ENCODE results near the gene IFT74.
A peak's percentile ranks its signal among the peaks of the same experiment; 100 is the strongest.

Gene IFT74

GRCh38 chr9:26956860-26957233 lies 635 bp downstream of the IFT74 start:
- POLR2A ChIA-PET: interaction anchor here (0.6 to 3.2 kb wide), 6 partner anchors 9 to 167 kb away, joined by 3 to 32 read pairs (median 6); partner anchors contain the start of genes CAAP1 and PLAA
- CTCF ChIA-PET: no interaction called here
- peaks cover 0 to 3% of the 10 kb centered on the region in 2 experiments; a peak in 1 of 3 replicates for H3K36me3 ChIP-seq (ENCODE audit: control insufficient read depth in 2 of 2, insufficient read depth in 1 of 2, low read length in 2 of 2)
- H3K27ac ChIP-seq (ENCODE audit: extremely low read depth, low read depth, low read length): peak overlapping the region; percentile 97
- no peaks in the 10 kb centered on the region for H3K9me3 ChIP-seq (ENCODE audit: control insufficient read depth, insufficient read depth, low read depth, low read length)
- peaks cover 9% of the 10 kb centered on the region for H3K4me1 ChIP-seq (ENCODE audit: control insufficient read depth, insufficient read depth, low read length)
- peak overlapping the region; percentile 70 for H3K4me3 ChIP-seq (ENCODE audit: low read depth, low read length)
- no peak for TF ChIP-seq ZBTB21 (tag by site-specific recombination; IDR thresholded peaks at IDR 0.05)
- TF ChIP-seq ZNF639 (tag by site-specific recombination; IDR thresholded peaks at IDR 0.05): no peak
- no peak for TF ChIP-seq ZBTB6 (tag by site-specific recombination; IDR thresholded peaks at IDR 0.05)
- TF ChIP-seq ZNF843 (tag by site-specific recombination; IDR thresholded peaks at IDR 0.05): no peak
- TF ChIP-seq ZNF248 (tag by site-specific recombination; IDR thresholded peaks at IDR 0.05): no peak
- no peak for TF ChIP-seq ZNF140 (tag by site-specific recombination; IDR thresholded peaks at IDR 0.05)
- TF ChIP-seq SETDB1 (IDR thresholded peaks at IDR 0.05; ENCODE audit: insufficient read length, low read length): no peak
- TF ChIP-seq GLI4 (tag by site-specific recombination; IDR thresholded peaks at IDR 0.05): no peak
- no peak for TF ChIP-seq ZNF138 (tag by site-specific recombination; IDR thresholded peaks at IDR 0.05; ENCODE audit: borderline replicate concordance)
- TF ChIP-seq ZNF155 (tag by site-specific recombination; IDR thresholded peaks at IDR 0.05): no peak
- TF ChIP-seq ZNF596 (tag by site-specific recombination; IDR thresholded peaks at IDR 0.05): no peak
- no peak for TF ChIP-seq ZNF488 (tag by site-specific recombination; IDR thresholded peaks at IDR 0.05)
- TF ChIP-seq GFI1B (tag by site-specific recombination; IDR thresholded peaks at IDR 0.05): no peak
- TF ChIP-seq TRIM28 (IDR thresholded peaks at IDR 0.05; ENCODE audit: borderline replicate concordance, low read length): no peak
- TF ChIP-seq OSR2 (tag by site-specific recombination; IDR thresholded peaks at IDR 0.05): no peak
- TF ChIP-seq ZFP37 (tag by site-specific recombination; IDR thresholded peaks at IDR 0.05): no peak
- TF ChIP-seq GLI2 (tag by site-specific recombination; IDR thresholded peaks at IDR 0.05; ENCODE audit: borderline replicate concordance, low read depth): no peak
- no peak for TF ChIP-seq ZNF214 (tag by site-specific recombination; IDR thresholded peaks at IDR 0.05; ENCODE audit: borderline replicate concordance)

- ChIA-PET CTCF (interaction anchor here (0.5 kb wide), 1 partner anchor 150 kb away, joined by 5 read pairs; no protein-coding TSS in a partner anchor), POLR2A (interaction anchor here (0.8 kb wide), 1 partner anchor 16 kb away, joined by 4 read pairs; the partner anchor contains the start of gene IFT74)
- TF ChIP-seq FEZF1 (tag by site-specific recombination; IDR thresholded peaks at IDR 0.05) (no peak), ZNF785 (tag by site-specific recombination; IDR thresholded peaks at IDR 0.05) (no peak), ZNF548 (tag by site-specific recombination; IDR thresholded peaks at IDR 0.05) (no peak), RBAK (tag by site-specific recombination; IDR thresholded peaks at IDR 0.05) (no peak), ZNF777 (tag by site-specific recombination; IDR thresholded peaks at IDR 0.05; ENCODE audit: borderline replicate concordance) (no peak)
These were observed 15.5 kb downstream of the IFT74 start for GRCh38 chr9:26971721-26972120.

More at GRCh38 chr9:26971721-26972120, 15.5 kb downstream of the IFT74 start:
- Histone ChIP-seq H3K36me3 (ENCODE audit: control insufficient read depth in 2 of 2, insufficient read depth in 1 of 2, low read length in 2 of 2) (peaks cover 0 to 5% of the 10 kb centered on the region in 2 experiments; a peak in 1 of 3 replicates), H3K9me3 (ENCODE audit: control insufficient read depth, insufficient read depth, low read depth, low read length) (no peaks in the 10 kb centered on the region), H3K27ac (ENCODE audit: extremely low read depth, low read depth, low read length) (no peak overlapping the region), H3K4me3 (ENCODE audit: low read depth, low read length) (no peak overlapping the region), H3K4me1 (ENCODE audit: control insufficient read depth, insufficient read depth, low read length) (no peaks in the 10 kb centered on the region)

Data from HEK293 (cell line).